ENCODE measurements around the gene TTN.

DNA sequence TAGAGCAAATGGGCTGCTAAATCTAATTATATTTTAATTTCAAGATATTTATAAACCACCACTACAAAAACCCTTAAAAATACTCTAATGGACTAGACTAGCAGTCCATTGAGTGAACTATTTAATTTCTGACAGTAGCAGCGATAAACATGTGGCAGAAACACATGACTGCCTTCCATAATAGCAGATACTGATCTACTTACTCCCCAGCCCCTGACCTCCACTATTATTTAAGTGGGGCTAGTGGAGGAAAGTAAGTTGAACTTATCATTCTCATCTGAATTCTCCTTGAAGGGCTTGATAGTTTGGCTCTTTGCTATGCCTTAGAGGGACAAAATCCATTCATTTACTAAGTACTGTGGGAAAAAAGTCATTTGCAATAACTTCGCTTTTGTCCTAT is 90.8 kb downstream of the TTN start:
- TF ChIP-seq CTCF (IDR thresholded peaks at IDR 0.05) (no peak), EZH2 (IDR thresholded peaks at IDR 0.05; ENCODE audit: borderline replicate concordance, insufficient read depth, low read depth, low read length, poor library complexity, severe bottlenecking) (no peak)

Data from B cell (primary cell).